Activated CD4-positive, CD25-positive, alpha-beta regulatory T cell (primary cell): ENCODE results near the gene CD200R1.

Experiments used
- DNase-seq, 4 experiments: peaks; one replicate each; lab custom pipeline; 2025; lab: John Stamatoyannopoulos, UW

CD200R1 gene

GRCh38 chr3:112888381-112889085 is 86.4 kb downstream of the CD200R1 start:
- DNase-seq: no peak

DNA sequence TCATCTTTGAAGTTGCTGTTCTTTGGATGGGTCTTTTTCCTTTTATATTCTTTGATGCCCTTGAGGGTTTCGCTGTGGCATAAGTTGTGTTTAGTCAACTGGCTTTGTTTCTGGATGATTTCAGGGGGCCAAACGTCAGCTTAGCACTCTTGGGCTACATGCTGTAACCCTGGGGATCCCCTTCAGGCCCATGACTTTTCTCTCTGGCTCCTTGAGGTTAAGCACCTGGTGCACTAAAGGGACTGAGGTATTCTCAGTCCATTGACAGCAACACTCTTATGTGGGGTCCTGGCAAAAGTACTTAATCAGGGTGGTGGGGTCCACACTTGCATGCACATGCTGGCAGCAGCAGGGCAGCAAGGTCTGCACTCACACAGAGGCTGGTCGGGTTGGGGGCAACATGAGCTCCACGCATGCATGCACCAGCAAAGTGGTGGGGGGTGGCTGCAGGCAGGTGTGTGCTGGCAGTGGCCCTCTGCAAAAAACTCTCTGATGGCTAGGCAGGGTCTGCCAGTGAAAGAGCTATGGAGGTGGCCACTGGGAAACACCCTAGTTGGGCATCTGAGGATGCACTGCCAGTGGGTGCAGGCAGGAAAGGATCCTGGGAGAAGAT is 90.1 kb downstream of the CD200R1 start:
- no peak for DNase-seq

GRCh38 chr3:112881891-112882290 is 93.0 kb downstream of the CD200R1 start:
- DNase-seq: no peak

DNA sequence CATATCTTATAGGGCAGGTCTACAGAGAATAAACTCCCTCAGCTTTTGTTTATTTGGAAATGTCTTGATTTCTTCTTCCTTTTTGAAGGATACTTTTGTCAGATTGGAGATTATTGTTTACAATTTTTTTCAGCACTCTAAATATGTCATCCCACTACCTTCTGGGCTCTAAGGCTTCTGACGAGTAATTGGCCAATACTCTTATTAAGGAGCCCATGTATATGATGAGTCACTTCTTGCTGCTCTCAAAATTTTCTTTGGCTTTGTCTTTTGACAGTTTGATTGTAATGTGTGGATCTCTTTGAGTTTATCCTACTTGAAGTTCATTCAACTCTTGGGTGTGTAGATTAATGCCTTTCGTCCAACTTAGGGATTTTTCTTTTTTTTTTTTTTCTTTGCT is 99.3 kb downstream of the CD200R1 start:
- DNase-seq: no peak

GRCh38 chr3:112874725-112875124 is 100.2 kb downstream of the CD200R1 start:
- DNase-seq: no peak

- DNase-seq: no peak
Observed at GRCh38 chr3:112873632-112874031, 101.3 kb downstream of the CD200R1 start.

- no peak for DNase-seq
Observed at GRCh38 chr3:112871735-112872134, 103.2 kb downstream of the CD200R1 start.
